Measurements from ENCODE around the gene RNLS.

- TF ChIP-seq, protein P1, sequence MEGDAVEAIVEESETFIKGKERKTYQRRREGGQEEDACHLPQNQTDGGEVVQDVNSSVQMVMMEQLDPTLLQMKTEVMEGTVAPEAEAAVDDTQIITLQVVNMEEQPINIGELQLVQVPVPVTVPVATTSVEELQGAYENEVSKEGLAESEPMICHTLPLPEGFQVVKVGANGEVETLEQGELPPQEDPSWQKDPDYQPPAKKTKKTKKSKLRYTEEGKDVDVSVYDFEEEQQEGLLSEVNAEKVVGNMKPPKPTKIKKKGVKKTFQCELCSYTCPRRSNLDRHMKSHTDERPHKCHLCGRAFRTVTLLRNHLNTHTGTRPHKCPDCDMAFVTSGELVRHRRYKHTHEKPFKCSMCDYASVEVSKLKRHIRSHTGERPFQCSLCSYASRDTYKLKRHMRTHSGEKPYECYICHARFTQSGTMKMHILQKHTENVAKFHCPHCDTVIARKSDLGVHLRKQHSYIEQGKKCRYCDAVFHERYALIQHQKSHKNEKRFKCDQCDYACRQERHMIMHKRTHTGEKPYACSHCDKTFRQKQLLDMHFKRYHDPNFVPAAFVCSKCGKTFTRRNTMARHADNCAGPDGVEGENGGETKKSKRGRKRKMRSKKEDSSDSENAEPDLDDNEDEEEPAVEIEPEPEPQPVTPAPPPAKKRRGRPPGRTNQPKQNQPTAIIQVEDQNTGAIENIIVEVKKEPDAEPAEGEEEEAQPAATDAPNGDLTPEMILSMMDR (IDR thresholded peaks at IDR 0.05): no peak
- TF ChIP-seq POLR2AphosphoS5 (IDR thresholded peaks at IDR 0.05; ENCODE audit: low read depth, low read length): no peak
- TF ChIP-seq, protein P2, sequence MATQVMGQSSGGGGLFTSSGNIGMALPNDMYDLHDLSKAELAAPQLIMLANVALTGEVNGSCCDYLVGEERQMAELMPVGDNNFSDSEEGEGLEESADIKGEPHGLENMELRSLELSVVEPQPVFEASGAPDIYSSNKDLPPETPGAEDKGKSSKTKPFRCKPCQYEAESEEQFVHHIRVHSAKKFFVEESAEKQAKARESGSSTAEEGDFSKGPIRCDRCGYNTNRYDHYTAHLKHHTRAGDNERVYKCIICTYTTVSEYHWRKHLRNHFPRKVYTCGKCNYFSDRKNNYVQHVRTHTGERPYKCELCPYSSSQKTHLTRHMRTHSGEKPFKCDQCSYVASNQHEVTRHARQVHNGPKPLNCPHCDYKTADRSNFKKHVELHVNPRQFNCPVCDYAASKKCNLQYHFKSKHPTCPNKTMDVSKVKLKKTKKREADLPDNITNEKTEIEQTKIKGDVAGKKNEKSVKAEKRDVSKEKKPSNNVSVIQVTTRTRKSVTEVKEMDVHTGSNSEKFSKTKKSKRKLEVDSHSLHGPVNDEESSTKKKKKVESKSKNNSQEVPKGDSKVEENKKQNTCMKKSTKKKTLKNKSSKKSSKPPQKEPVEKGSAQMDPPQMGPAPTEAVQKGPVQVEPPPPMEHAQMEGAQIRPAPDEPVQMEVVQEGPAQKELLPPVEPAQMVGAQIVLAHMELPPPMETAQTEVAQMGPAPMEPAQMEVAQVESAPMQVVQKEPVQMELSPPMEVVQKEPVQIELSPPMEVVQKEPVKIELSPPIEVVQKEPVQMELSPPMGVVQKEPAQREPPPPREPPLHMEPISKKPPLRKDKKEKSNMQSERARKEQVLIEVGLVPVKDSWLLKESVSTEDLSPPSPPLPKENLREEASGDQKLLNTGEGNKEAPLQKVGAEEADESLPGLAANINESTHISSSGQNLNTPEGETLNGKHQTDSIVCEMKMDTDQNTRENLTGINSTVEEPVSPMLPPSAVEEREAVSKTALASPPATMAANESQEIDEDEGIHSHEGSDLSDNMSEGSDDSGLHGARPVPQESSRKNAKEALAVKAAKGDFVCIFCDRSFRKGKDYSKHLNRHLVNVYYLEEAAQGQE (IDR thresholded peaks at IDR 0.05; ENCODE audit: insufficient read depth in 1 of 2, low read depth in 2 of 2, low read length in 1 of 2): no peak
- no peak for TF ChIP-seq TCF7L2 (IDR thresholded peaks at IDR 0.05; ENCODE audit: low read depth, low read length)
These were observed 338.1 kb downstream of the RNLS start for GRCh38 chr10:88244781-88245625.

All from Panc1 (cell line).